ENCODE data around the gene CAPN3.
"Not testable (repeated sequence)": the region's sequence is repeated elsewhere in the genome, so short reads cannot be mapped to it uniquely, and the experiment has no call there.

Gene CAPN3

GRCh38 chr15:42337104-42337503 lies 22.2 kb upstream of the CAPN3 start:
- H3K27ac ChIP-seq (ENCODE audit: low read depth, low read length); H3K9ac ChIP-seq (ENCODE audit: low read length); H3K36me3 ChIP-seq (ENCODE audit: control insufficient read depth, insufficient read depth, low read length); H3K27me3 ChIP-seq (ENCODE audit: control insufficient read depth, insufficient read depth, low read length); H3K4me3 ChIP-seq (ENCODE audit: low read length); H3K4me1 ChIP-seq (ENCODE audit: control insufficient read depth, insufficient read depth, low read length): not testable (repeated sequence)

- no peak overlapping the region for H3K27ac ChIP-seq (ENCODE audit: low read depth, low read length)
- no peaks in the 10 kb centered on the region for H3K27me3 ChIP-seq (ENCODE audit: control insufficient read depth, insufficient read depth, low read length)
- H3K4me3 ChIP-seq (ENCODE audit: low read length), result no peak overlapping the region
- no peak overlapping the region for H3K9ac ChIP-seq (ENCODE audit: low read length)
- no peaks in the 10 kb centered on the region for H3K36me3 ChIP-seq (ENCODE audit: control insufficient read depth, insufficient read depth, low read length)
- H3K4me1 ChIP-seq (ENCODE audit: control insufficient read depth, insufficient read depth, low read length), result no peaks in the 10 kb centered on the region
Observed at GRCh38 chr15:42338500-42338899, 20.8 kb upstream of the CAPN3 start.

GRCh38 chr15:42343596-42344232 lies 15.6 kb upstream of the CAPN3 start:
- Histone ChIP-seq H3K4me3 (ENCODE audit: low read length) (no peak overlapping the region), H3K4me1 (ENCODE audit: control insufficient read depth, insufficient read depth, low read length) (no peaks in the 10 kb centered on the region), H3K36me3 (ENCODE audit: control insufficient read depth, insufficient read depth, low read length) (peaks cover 9% of the 10 kb centered on the region), H3K9ac (ENCODE audit: low read length) (no peak overlapping the region), H3K27ac (ENCODE audit: low read depth, low read length) (no peak overlapping the region), H3K27me3 (ENCODE audit: control insufficient read depth, insufficient read depth, low read length) (no peaks in the 10 kb centered on the region)

- Histone ChIP-seq H3K36me3 (ENCODE audit: control insufficient read depth, insufficient read depth, low read length) (peaks cover 9% of the 10 kb centered on the region), H3K27ac (ENCODE audit: low read depth, low read length) (no peak overlapping the region), H3K9ac (ENCODE audit: low read length) (no peak overlapping the region), H3K4me3 (ENCODE audit: low read length) (no peak overlapping the region), H3K4me1 (ENCODE audit: control insufficient read depth, insufficient read depth, low read length) (no peaks in the 10 kb centered on the region), H3K27me3 (ENCODE audit: control insufficient read depth, insufficient read depth, low read length) (no peaks in the 10 kb centered on the region)
Observed at GRCh38 chr15:42344763-42345162, 14.5 kb upstream of the CAPN3 start.

- no peaks in the 10 kb centered on the region for H3K27me3 ChIP-seq (ENCODE audit: control insufficient read depth, insufficient read depth, low read length)
- no peak overlapping the region for H3K27ac ChIP-seq (ENCODE audit: low read depth, low read length)
- H3K36me3 ChIP-seq (ENCODE audit: control insufficient read depth, insufficient read depth, low read length), result peaks cover 9% of the 10 kb centered on the region
- H3K4me3 ChIP-seq (ENCODE audit: low read length), result no peak overlapping the region
- H3K9ac ChIP-seq (ENCODE audit: low read length), result no peak overlapping the region
- H3K4me1 ChIP-seq (ENCODE audit: control insufficient read depth, insufficient read depth, low read length), result no peaks in the 10 kb centered on the region
Observed at GRCh38 chr15:42345504-42345903, 13.8 kb upstream of the CAPN3 start.

GRCh38 chr15:42348083-42348482 lies 11.2 kb upstream of the CAPN3 start:
- Histone ChIP-seq H3K4me1 (ENCODE audit: control insufficient read depth, insufficient read depth, low read length) (no peaks in the 10 kb centered on the region), H3K4me3 (ENCODE audit: low read length) (no peak overlapping the region), H3K36me3 (ENCODE audit: control insufficient read depth, insufficient read depth, low read length) (peaks cover 19% of the 10 kb centered on the region), H3K27ac (ENCODE audit: low read depth, low read length) (no peak overlapping the region), H3K9ac (ENCODE audit: low read length) (no peak overlapping the region), H3K27me3 (ENCODE audit: control insufficient read depth, insufficient read depth, low read length) (no peaks in the 10 kb centered on the region)

- Histone ChIP-seq H3K4me1 (ENCODE audit: control insufficient read depth, insufficient read depth, low read length) (no peaks in the 10 kb centered on the region), H3K4me3 (ENCODE audit: low read length) (no peak overlapping the region), H3K27me3 (ENCODE audit: control insufficient read depth, insufficient read depth, low read length) (no peaks in the 10 kb centered on the region), H3K9ac (ENCODE audit: low read length) (no peak overlapping the region), H3K36me3 (ENCODE audit: control insufficient read depth, insufficient read depth, low read length) (peaks cover 16% of the 10 kb centered on the region), H3K27ac (ENCODE audit: low read depth, low read length) (no peak overlapping the region)
Observed at GRCh38 chr15:42349186-42349585, 10.1 kb upstream of the CAPN3 start.

GRCh38 chr15:42352401-42352800 lies 6.9 kb upstream of the CAPN3 start:
- no peaks in the 10 kb centered on the region for H3K4me1 ChIP-seq (ENCODE audit: control insufficient read depth, insufficient read depth, low read length)
- H3K36me3 ChIP-seq (ENCODE audit: control insufficient read depth, insufficient read depth, low read length), result peaks cover 10% of the 10 kb centered on the region

GRCh38 chr15:42353061-42353460 lies 6.2 kb upstream of the CAPN3 start:
- Histone ChIP-seq H3K4me3 (ENCODE audit: low read length) (no peak overlapping the region), H3K9ac (ENCODE audit: low read length) (no peak overlapping the region), H3K36me3 (ENCODE audit: control insufficient read depth, insufficient read depth, low read length) (peaks cover 10% of the 10 kb centered on the region), H3K4me1 (ENCODE audit: control insufficient read depth, insufficient read depth, low read length) (no peaks in the 10 kb centered on the region), H3K27me3 (ENCODE audit: control insufficient read depth, insufficient read depth, low read length) (no peaks in the 10 kb centered on the region), H3K27ac (ENCODE audit: low read depth, low read length) (no peak overlapping the region)

More at GRCh38 chr15:42352401-42352800, 6.9 kb upstream of the CAPN3 start:
- no peaks in the 10 kb centered on the region for H3K27me3 ChIP-seq (ENCODE audit: control insufficient read depth, insufficient read depth, low read length)
- H3K27ac ChIP-seq (ENCODE audit: low read depth, low read length), result no peak overlapping the region
- H3K4me3 ChIP-seq (ENCODE audit: low read length), result no peak overlapping the region
- H3K9ac ChIP-seq (ENCODE audit: low read length), result no peak overlapping the region

GRCh38 chr15:42354824-42355223 lies 4.5 kb upstream of the CAPN3 start:
- Histone ChIP-seq H3K27me3 (ENCODE audit: control insufficient read depth, insufficient read depth, low read length) (no peaks in the 10 kb centered on the region), H3K9ac (ENCODE audit: low read length) (no peak overlapping the region), H3K4me3 (ENCODE audit: low read length) (no peak overlapping the region), H3K4me1 (ENCODE audit: control insufficient read depth, insufficient read depth, low read length) (no peaks in the 10 kb centered on the region), H3K36me3 (ENCODE audit: control insufficient read depth, insufficient read depth, low read length) (peaks cover 10% of the 10 kb centered on the region), H3K27ac (ENCODE audit: low read depth, low read length) (no peak overlapping the region)

- H3K36me3 ChIP-seq (ENCODE audit: control insufficient read depth, insufficient read depth, low read length), result peaks cover 10% of the 10 kb centered on the region
- no peak overlapping the region for H3K27ac ChIP-seq (ENCODE audit: low read depth, low read length)
- no peak overlapping the region for H3K9ac ChIP-seq (ENCODE audit: low read length)
- H3K27me3 ChIP-seq (ENCODE audit: control insufficient read depth, insufficient read depth, low read length), result no peaks in the 10 kb centered on the region
- H3K4me1 ChIP-seq (ENCODE audit: control insufficient read depth, insufficient read depth, low read length), result no peaks in the 10 kb centered on the region
- H3K4me3 ChIP-seq (ENCODE audit: low read length), result no peak overlapping the region
Observed at GRCh38 chr15:42355291-42355690, 4.0 kb upstream of the CAPN3 start.

- Histone ChIP-seq H3K27ac (ENCODE audit: low read depth, low read length) (no peak overlapping the region), H3K4me3 (ENCODE audit: low read length) (no peak overlapping the region), H3K36me3 (ENCODE audit: control insufficient read depth, insufficient read depth, low read length) (peaks cover 6% of the 10 kb centered on the region), H3K9ac (ENCODE audit: low read length) (no peak overlapping the region), H3K4me1 (ENCODE audit: control insufficient read depth, insufficient read depth, low read length) (no peaks in the 10 kb centered on the region), H3K27me3 (ENCODE audit: control insufficient read depth, insufficient read depth, low read length) (no peaks in the 10 kb centered on the region)
Observed at GRCh38 chr15:42356851-42357250, 2.5 kb upstream of the CAPN3 start.

GRCh38 chr15:42358141-42358540 lies 1.2 kb upstream of the CAPN3 start:
- H3K9ac ChIP-seq (ENCODE audit: low read length), result no peak overlapping the region
- no peaks in the 10 kb centered on the region for H3K27me3 ChIP-seq (ENCODE audit: control insufficient read depth, insufficient read depth, low read length)
- H3K4me1 ChIP-seq (ENCODE audit: control insufficient read depth, insufficient read depth, low read length), result no peaks in the 10 kb centered on the region
- H3K4me3 ChIP-seq (ENCODE audit: low read length), result no peak overlapping the region
- H3K36me3 ChIP-seq (ENCODE audit: control insufficient read depth, insufficient read depth, low read length), result no peaks in the 10 kb centered on the region
- H3K27ac ChIP-seq (ENCODE audit: low read depth, low read length), result no peak overlapping the region

All from rectal smooth muscle tissue (tissue), 1 donor.